ENCODE results near the gene TRPM2. TPM values are rescaled to one million over a fixed set of nuclear protein-coding genes. Genes with fewer than 3 reads are reported as not detected.

The TRPM2 gene
- total RNA-seq, 1 experiment from 2014 or later: 0.26 TPM

DNA sequence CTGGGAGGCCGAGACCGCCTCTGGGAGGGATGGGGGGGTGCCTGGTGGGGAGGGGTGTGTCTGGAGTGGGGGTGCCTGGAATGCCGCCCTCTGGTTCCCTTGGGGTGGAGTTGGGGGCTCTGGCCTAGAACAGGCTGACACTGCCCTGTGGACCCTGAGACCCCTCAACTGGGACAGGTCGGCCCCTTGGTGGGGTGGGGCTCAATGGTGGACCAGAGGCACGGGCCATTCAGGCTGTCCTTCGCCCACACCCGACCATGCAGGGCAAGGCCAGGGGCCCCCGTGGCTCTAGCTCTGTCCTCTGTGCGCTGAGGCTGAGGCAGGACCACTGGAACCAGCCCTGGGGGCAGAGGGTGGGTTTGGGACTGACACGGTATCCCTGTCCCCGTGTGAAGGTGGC, 38.9 kb upstream of the TRPM2 start:
- no peak for ATAC-seq
- TF ChIP-seq, protein P1, sequence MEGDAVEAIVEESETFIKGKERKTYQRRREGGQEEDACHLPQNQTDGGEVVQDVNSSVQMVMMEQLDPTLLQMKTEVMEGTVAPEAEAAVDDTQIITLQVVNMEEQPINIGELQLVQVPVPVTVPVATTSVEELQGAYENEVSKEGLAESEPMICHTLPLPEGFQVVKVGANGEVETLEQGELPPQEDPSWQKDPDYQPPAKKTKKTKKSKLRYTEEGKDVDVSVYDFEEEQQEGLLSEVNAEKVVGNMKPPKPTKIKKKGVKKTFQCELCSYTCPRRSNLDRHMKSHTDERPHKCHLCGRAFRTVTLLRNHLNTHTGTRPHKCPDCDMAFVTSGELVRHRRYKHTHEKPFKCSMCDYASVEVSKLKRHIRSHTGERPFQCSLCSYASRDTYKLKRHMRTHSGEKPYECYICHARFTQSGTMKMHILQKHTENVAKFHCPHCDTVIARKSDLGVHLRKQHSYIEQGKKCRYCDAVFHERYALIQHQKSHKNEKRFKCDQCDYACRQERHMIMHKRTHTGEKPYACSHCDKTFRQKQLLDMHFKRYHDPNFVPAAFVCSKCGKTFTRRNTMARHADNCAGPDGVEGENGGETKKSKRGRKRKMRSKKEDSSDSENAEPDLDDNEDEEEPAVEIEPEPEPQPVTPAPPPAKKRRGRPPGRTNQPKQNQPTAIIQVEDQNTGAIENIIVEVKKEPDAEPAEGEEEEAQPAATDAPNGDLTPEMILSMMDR (IDR thresholded peaks at IDR 0.05): no peak
- H3K27me3 ChIP-seq (ENCODE audit: control insufficient read depth, insufficient read depth, low read length): no peaks in the 10 kb centered on the region
- H3K27ac ChIP-seq (ENCODE audit: low read length): no peak overlapping the region
- intact Hi-C loops (cut with micrococcal nuclease; ENCODE audit: unreplicated experiment): no loop called here
- no peak for DNase-seq (ENCODE audit: low read depth, low spot score)
- H3K4me3 ChIP-seq (ENCODE audit: low read depth in 2 of 2, low read length in 2 of 2): no peak overlapping the region
- ChIA-PET POLR2A (interaction anchor here (0.6 kb wide), 1 partner anchor 163 kb away, joined by 3 read pairs; no protein-coding TSS in a partner anchor), CTCF (no interaction called here)
- no peaks in the 10 kb centered on the region for H3K9me3 ChIP-seq (ENCODE audit: control insufficient read depth, insufficient read depth, low read depth, low read length)
- in situ Hi-C loops (cut with HindIII; ENCODE audit: low pct_unique_long_range_greater_than_20kb, low sequenced_read_pairs): no loop called here
- no TSS peak for BruUV-seq (replicated peaks)
- no peaks in the 10 kb centered on the region for H3K4me1 ChIP-seq (ENCODE audit: control insufficient read depth, insufficient read depth, low read length)
- no peaks in the 10 kb centered on the region for H3K36me3 ChIP-seq (ENCODE audit: control insufficient read depth, insufficient read depth, low read length)

GRCh38 chr21:44315691-44316203, 37.7 kb upstream of the TRPM2 start:
- ATAC-seq: no peak
- Histone ChIP-seq H3K4me1 (ENCODE audit: control insufficient read depth, insufficient read depth, low read length) (no peaks in the 10 kb centered on the region), H3K27me3 (ENCODE audit: control insufficient read depth, insufficient read depth, low read length) (no peaks in the 10 kb centered on the region), H3K27ac (ENCODE audit: low read length) (no peak overlapping the region), H3K4me3 (ENCODE audit: low read depth in 2 of 2, low read length in 2 of 2) (no peak overlapping the region), H3K36me3 (ENCODE audit: control insufficient read depth, insufficient read depth, low read length) (no peaks in the 10 kb centered on the region), H3K9me3 (ENCODE audit: control insufficient read depth, insufficient read depth, low read depth, low read length) (no peaks in the 10 kb centered on the region)
- intact Hi-C loops (cut with micrococcal nuclease; ENCODE audit: unreplicated experiment) (no loop called here), in situ Hi-C loops (cut with HindIII; ENCODE audit: low pct_unique_long_range_greater_than_20kb, low sequenced_read_pairs) (no loop called here)
- TF ChIP-seq, protein P2, sequence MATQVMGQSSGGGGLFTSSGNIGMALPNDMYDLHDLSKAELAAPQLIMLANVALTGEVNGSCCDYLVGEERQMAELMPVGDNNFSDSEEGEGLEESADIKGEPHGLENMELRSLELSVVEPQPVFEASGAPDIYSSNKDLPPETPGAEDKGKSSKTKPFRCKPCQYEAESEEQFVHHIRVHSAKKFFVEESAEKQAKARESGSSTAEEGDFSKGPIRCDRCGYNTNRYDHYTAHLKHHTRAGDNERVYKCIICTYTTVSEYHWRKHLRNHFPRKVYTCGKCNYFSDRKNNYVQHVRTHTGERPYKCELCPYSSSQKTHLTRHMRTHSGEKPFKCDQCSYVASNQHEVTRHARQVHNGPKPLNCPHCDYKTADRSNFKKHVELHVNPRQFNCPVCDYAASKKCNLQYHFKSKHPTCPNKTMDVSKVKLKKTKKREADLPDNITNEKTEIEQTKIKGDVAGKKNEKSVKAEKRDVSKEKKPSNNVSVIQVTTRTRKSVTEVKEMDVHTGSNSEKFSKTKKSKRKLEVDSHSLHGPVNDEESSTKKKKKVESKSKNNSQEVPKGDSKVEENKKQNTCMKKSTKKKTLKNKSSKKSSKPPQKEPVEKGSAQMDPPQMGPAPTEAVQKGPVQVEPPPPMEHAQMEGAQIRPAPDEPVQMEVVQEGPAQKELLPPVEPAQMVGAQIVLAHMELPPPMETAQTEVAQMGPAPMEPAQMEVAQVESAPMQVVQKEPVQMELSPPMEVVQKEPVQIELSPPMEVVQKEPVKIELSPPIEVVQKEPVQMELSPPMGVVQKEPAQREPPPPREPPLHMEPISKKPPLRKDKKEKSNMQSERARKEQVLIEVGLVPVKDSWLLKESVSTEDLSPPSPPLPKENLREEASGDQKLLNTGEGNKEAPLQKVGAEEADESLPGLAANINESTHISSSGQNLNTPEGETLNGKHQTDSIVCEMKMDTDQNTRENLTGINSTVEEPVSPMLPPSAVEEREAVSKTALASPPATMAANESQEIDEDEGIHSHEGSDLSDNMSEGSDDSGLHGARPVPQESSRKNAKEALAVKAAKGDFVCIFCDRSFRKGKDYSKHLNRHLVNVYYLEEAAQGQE (IDR thresholded peaks at IDR 0.05; ENCODE audit: insufficient read depth in 1 of 2, low read depth in 2 of 2, low read length in 1 of 2): no peak
- TF ChIP-seq, protein P1 (IDR thresholded peaks at IDR 0.05): no peak
- no peak for TF ChIP-seq SIN3A (IDR thresholded peaks at IDR 0.05; ENCODE audit: borderline replicate concordance, insufficient read depth, low read depth, low read length)
- TF ChIP-seq POLR2AphosphoS5 (IDR thresholded peaks at IDR 0.05; ENCODE audit: low read depth, low read length): no peak
- no peak for TF ChIP-seq TCF7L2 (IDR thresholded peaks at IDR 0.05; ENCODE audit: low read depth, low read length)
- no TSS peak for BruUV-seq (replicated peaks)
- no peak for DNase-seq (ENCODE audit: low read depth, low spot score)
- ChIA-PET POLR2A (no interaction called here), CTCF (no interaction called here)
